ENCODE results near the gene AK5.

- no peak for TF ChIP-seq POLR2A (IDR thresholded peaks at IDR 0.05)
- TF ChIP-seq CTCF (IDR thresholded peaks at IDR 0.05) = no peak
These were observed 65.8 kb downstream of the AK5 start for GRCh38 chr1:77347646-77348045.

Measured in vagina (tissue), 2 donors.